HCT116 (cell line): ENCODE data around the gene MED19.

Experiments
- CEBPB ChIP-seq: IDR thresholded peaks from 2 replicates; pipeline ENCODE4 v1.6.1; 2012; ENCODE audit warnings: low read depth
- CTCF ChIP-seq, 3 experiments: fragments of 200-600 bp in 1 of 3; sonication (generic) in 1 of 3; IDR thresholded peaks in 2 of 3; conservative IDR thresholded peaks in 1 of 3; 2 replicates each; pipeline ENCODE4 v1.5.1; 2012 to 2017; ENCODE audit warnings: low read depth in 2 of 3, low read length in 2 of 3, antibody characterized with exemption in 1 of 3, borderline replicate concordance in 1 of 3, control low read depth in 1 of 3, mild to moderate bottlenecking in 1 of 3, mixed read lengths in 1 of 3, mixed run types in 1 of 3, moderate library complexity in 1 of 3; ENCODE audit not compliant: insufficient read depth in 1 of 3
- JUND ChIP-seq: IDR thresholded peaks from 2 replicates; pipeline ENCODE4 v1.6.1; 2012
- MAX ChIP-seq: IDR thresholded peaks from 2 replicates; pipeline ENCODE4 v1.6.1; 2012
- POLR2A ChIP-seq: IDR thresholded peaks from 2 replicates; pipeline ENCODE4 v1.7.0; 2011; ENCODE audit warnings: borderline replicate concordance; ENCODE audit not compliant: insufficient read depth, insufficient read length; ENCODE audit errors: extremely low read depth
- ZNF274 ChIP-seq: fragments of 200-500 bp; sonication (Bioruptor generic); IDR thresholded peaks from 2 replicates; pipeline ENCODE4 v1.6.1; 2014; ENCODE audit warnings: mild to moderate bottlenecking, low read depth, low read length, inconsistent platforms

GRCh38 chr11:57681168-57681567, 30.8 kb downstream of the MED19 start:
- TF ChIP-seq JUND (no peak), CTCF (IDR thresholded peaks at IDR 0.05 in 2 of 3, conservative IDR thresholded peaks at IDR 0.05 in 1 of 3; ENCODE audit: borderline replicate concordance in 1 of 3, insufficient read depth in 1 of 3, low read depth in 2 of 3, low read length in 2 of 3) (no peak), CEBPB (no peak), POLR2A (no peak), MAX (no peak), ZNF274 (no peak)
